Stimulated activated naive CD8-positive, alpha-beta T cell treated with anti-CD3 and anti-CD28 coated beads, Interleukin-15, Interleukin-2, amounts not matched to agents 100 ng/mL and 50 ng/mL, for 24 hours (primary cell): ENCODE results near the gene SYNGR3.

ENCODE experiments used
- H3K27ac Mint-ChIP-seq: one replicate; pipeline ENCODE4 v1.8.0; 2021; ENCODE audit warnings: mild to moderate bottlenecking, mixed read lengths
- H3K27me3 Mint-ChIP-seq: one replicate; pipeline ENCODE4 v1.8.0; 2021; ENCODE audit warnings: mixed read lengths
- H3K36me3 Mint-ChIP-seq: one replicate; pipeline ENCODE4 v1.8.0; 2021; ENCODE audit warnings: low read depth, mixed read lengths
- H3K4me1 Mint-ChIP-seq: one replicate; pipeline ENCODE4 v1.8.0; 2021; ENCODE audit warnings: low read depth, mixed read lengths
- H3K4me3 Mint-ChIP-seq: one replicate; pipeline ENCODE4 v1.8.0; 2021; ENCODE audit warnings: mild to moderate bottlenecking, mixed read lengths
- H3K9me3 Mint-ChIP-seq: one replicate; pipeline ENCODE4 v1.8.0; 2021; ENCODE audit warnings: mixed read lengths

Gene SYNGR3

GRCh38 chr16:2039274-2040031 is 49.7 kb downstream of the SYNGR3 start:
- no peak overlapping the region for H3K4me3 Mint-ChIP-seq

GRCh38 chr16:2040041-2040786 is 50.4 kb downstream of the SYNGR3 start:
- H3K36me3 Mint-ChIP-seq, result no peaks in the 10 kb centered on the region

More at GRCh38 chr16:2039274-2040031, 49.7 kb downstream of the SYNGR3 start:
- no peaks in the 10 kb centered on the region for H3K36me3 Mint-ChIP-seq
- H3K27me3 Mint-ChIP-seq, result no peaks in the 10 kb centered on the region
- no peaks in the 10 kb centered on the region for H3K9me3 Mint-ChIP-seq
- no peaks in the 10 kb centered on the region for H3K4me1 Mint-ChIP-seq
- H3K27ac Mint-ChIP-seq, result no peak overlapping the region

DNA sequence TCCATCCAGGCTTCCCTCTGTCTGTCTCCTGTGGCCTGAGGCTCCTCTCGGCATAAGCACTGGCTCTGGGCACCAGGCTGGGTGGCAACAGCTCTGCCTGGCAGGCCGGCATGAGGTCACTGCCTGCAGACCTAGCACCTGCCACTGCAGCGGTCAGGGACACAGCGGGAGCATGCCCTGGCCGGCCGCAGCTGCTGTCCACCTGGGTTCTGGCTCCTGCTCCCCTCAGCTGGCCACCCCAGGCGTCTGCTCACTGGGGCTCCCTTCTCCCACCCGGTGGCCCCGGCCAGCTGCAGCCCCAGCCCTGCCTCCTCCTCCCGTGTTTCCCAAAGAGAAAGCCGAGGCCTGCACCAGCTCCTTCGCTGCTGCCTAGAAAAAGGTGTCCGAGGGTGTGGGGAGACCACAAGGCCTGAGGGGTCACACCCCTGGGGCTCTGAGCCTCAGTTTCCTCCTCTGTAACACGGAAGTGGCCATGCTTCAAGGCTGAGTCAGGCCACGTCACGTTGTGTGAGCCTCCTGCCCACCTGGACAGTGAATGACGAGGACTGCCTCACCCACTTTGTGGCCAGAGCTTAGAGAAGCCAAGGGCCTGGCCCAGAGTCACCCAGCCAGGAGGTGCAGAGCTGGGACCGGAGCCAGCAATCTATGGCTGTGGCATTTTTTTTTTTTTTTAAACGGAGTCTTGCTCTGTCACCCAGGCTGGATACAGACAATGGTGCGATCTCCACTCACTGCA is 51.2 kb downstream of the SYNGR3 start:
- no peaks in the 10 kb centered on the region for H3K36me3 Mint-ChIP-seq
- H3K4me1 Mint-ChIP-seq, result no peaks in the 10 kb centered on the region
- H3K4me3 Mint-ChIP-seq, result no peak overlapping the region
- no peaks in the 10 kb centered on the region for H3K27me3 Mint-ChIP-seq
- no peak overlapping the region for H3K27ac Mint-ChIP-seq
- H3K9me3 Mint-ChIP-seq, result no peaks in the 10 kb centered on the region

More at GRCh38 chr16:2040041-2040786, 50.4 kb downstream of the SYNGR3 start:
- no peaks in the 10 kb centered on the region for H3K9me3 Mint-ChIP-seq
- no peaks in the 10 kb centered on the region for H3K27me3 Mint-ChIP-seq
- no peak overlapping the region for H3K27ac Mint-ChIP-seq
- H3K4me1 Mint-ChIP-seq, result no peaks in the 10 kb centered on the region
- H3K4me3 Mint-ChIP-seq, result no peak overlapping the region

GRCh38 chr16:2042171-2042985 is 52.6 kb downstream of the SYNGR3 start:
- Mint-ChIP-seq H3K27me3 (no peaks in the 10 kb centered on the region), H3K36me3 (no peaks in the 10 kb centered on the region), H3K27ac (no peak overlapping the region), H3K4me1 (peaks cover 5% of the 10 kb centered on the region), H3K9me3 (no peaks in the 10 kb centered on the region), H3K4me3 (no peak overlapping the region)

DNA sequence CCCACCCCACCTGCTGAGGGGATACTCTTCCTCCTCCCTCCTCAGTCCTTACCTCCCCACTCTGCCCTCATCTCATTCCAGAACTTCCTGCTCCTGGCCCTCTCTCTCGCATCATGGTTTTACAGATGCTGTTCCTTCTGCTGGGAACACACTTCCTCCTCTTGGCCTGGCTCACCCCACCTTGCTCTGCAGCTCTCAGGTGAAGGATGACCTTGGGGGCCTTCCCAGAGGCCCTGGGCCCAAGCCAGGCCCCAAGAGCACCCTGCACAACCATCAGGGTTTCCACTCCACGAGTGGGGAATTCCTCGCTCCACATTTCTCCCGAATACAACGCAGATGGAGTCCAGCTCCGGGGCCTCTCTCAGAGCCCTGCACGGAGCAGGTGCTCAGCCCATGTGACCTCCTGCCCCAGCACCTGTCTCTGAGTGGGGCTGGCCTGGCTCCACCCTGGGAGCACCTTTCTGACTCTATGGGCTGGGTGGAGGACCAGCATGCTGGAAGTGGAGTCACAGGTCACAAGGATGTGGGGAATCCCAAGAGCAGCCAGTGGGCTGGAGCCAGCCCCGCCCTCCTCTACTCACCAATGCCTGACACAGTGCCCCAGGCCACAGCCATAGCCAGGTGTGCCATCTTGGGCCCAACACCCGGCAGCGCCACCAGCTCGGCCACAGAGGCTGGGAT is 53.4 kb downstream of the SYNGR3 start:
- no peaks in the 10 kb centered on the region for H3K9me3 Mint-ChIP-seq
- H3K36me3 Mint-ChIP-seq, result no peaks in the 10 kb centered on the region
- no peak overlapping the region for H3K27ac Mint-ChIP-seq
- peaks cover 5% of the 10 kb centered on the region for H3K4me1 Mint-ChIP-seq
- H3K4me3 Mint-ChIP-seq, result no peak overlapping the region
- H3K27me3 Mint-ChIP-seq, result no peaks in the 10 kb centered on the region
